GM18498 (cell line): Measurements from ENCODE around the gene MAB21L2.

ENCODE experiments used
- ATAC-seq: cut with Tn5 transposase; IDR thresholded peaks from one replicate; pipeline ENCODE4 v1.9.1; 2021; ENCODE audit warnings: mild to moderate bottlenecking, moderate library complexity; ENCODE audit not compliant: unreplicated experiment

MAB21L2 gene

GRCh38 chr4:150573534-150573933 lies 8.4 kb upstream of the MAB21L2 start:
- ATAC-seq = no peak

- ATAC-seq = no peak
Observed at GRCh38 chr4:150574678-150575077, 7.3 kb upstream of the MAB21L2 start.

- ATAC-seq = no peak
Observed at GRCh38 chr4:150577796-150578195, 4.2 kb upstream of the MAB21L2 start.

- ATAC-seq = no peak
Observed at GRCh38 chr4:150578745-150579501, 3.0 kb upstream of the MAB21L2 start.

GRCh38 chr4:150579551-150580234 lies 2.3 kb upstream of the MAB21L2 start:
- ATAC-seq = no peak

GRCh38 chr4:150580306-150580705 lies 1.6 kb upstream of the MAB21L2 start:
- ATAC-seq = no peak

- ATAC-seq = no peak
Observed at GRCh38 chr4:150581056-150581605, 820 bp upstream of the MAB21L2 start.

- ATAC-seq = no peak
Observed at GRCh38 chr4:150581641-150582051, 305 bp upstream of the MAB21L2 start.

- ATAC-seq = no peak
Observed at GRCh38 chr4:150582873-150583286, 929 bp downstream of the MAB21L2 start.

GRCh38 chr4:150583287-150584110 lies 1.5 kb downstream of the MAB21L2 start:
- ATAC-seq = no peak

- no peak for ATAC-seq
Observed at GRCh38 chr4:150584111-150584915, 2.4 kb downstream of the MAB21L2 start.

GRCh38 chr4:150585611-150586010 lies 3.7 kb downstream of the MAB21L2 start:
- ATAC-seq = no peak

- ATAC-seq = no peak
Observed at GRCh38 chr4:150586162-150586810, 4.3 kb downstream of the MAB21L2 start.

- no peak for ATAC-seq
Observed at GRCh38 chr4:150588316-150588715, 6.4 kb downstream of the MAB21L2 start.

- no peak for ATAC-seq
Observed at GRCh38 chr4:150589157-150589556, 7.2 kb downstream of the MAB21L2 start.

- no peak for ATAC-seq
Observed at GRCh38 chr4:150590631-150591030, 8.7 kb downstream of the MAB21L2 start.

GRCh38 chr4:150591406-150591805 lies 9.5 kb downstream of the MAB21L2 start:
- no peak for ATAC-seq

- ATAC-seq = no peak
Observed at GRCh38 chr4:150591904-150592303, 10.0 kb downstream of the MAB21L2 start.

- ATAC-seq = no peak
Observed at GRCh38 chr4:150593996-150594395, 12.0 kb downstream of the MAB21L2 start.

GRCh38 chr4:150598909-150599308 lies 17.0 kb downstream of the MAB21L2 start:
- no peak for ATAC-seq
